ENCODE data around the gene RASA3.

The RASA3 gene

DNA sequence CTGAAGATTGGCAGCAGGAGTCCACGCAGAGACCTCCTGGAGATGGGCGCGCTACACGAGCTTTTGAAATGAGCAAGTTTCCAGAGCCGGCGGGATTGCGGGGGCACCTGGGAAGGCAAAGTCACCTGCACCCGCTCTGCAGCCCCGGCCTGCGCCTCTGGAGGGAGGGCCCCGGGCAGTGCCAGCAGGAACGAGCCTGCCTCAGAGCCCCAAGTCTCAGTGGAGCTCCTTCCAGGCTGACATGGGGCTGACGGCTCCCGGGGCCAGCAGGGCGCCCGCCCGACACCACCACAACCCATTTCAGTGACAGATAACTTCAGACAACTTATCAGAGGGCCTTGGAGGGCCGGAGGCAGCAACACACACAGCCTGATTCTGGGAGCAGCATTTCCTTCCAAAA lies 45.0 kb downstream of the RASA3 start:
- H3K4me3 ChIP-seq (ENCODE audit: low read depth, low read length) = no peak overlapping the region
- TF ChIP-seq, protein P1, sequence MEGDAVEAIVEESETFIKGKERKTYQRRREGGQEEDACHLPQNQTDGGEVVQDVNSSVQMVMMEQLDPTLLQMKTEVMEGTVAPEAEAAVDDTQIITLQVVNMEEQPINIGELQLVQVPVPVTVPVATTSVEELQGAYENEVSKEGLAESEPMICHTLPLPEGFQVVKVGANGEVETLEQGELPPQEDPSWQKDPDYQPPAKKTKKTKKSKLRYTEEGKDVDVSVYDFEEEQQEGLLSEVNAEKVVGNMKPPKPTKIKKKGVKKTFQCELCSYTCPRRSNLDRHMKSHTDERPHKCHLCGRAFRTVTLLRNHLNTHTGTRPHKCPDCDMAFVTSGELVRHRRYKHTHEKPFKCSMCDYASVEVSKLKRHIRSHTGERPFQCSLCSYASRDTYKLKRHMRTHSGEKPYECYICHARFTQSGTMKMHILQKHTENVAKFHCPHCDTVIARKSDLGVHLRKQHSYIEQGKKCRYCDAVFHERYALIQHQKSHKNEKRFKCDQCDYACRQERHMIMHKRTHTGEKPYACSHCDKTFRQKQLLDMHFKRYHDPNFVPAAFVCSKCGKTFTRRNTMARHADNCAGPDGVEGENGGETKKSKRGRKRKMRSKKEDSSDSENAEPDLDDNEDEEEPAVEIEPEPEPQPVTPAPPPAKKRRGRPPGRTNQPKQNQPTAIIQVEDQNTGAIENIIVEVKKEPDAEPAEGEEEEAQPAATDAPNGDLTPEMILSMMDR (IDR thresholded peaks at IDR 0.05; ENCODE audit: low read depth, low read length) = no peak

DNA sequence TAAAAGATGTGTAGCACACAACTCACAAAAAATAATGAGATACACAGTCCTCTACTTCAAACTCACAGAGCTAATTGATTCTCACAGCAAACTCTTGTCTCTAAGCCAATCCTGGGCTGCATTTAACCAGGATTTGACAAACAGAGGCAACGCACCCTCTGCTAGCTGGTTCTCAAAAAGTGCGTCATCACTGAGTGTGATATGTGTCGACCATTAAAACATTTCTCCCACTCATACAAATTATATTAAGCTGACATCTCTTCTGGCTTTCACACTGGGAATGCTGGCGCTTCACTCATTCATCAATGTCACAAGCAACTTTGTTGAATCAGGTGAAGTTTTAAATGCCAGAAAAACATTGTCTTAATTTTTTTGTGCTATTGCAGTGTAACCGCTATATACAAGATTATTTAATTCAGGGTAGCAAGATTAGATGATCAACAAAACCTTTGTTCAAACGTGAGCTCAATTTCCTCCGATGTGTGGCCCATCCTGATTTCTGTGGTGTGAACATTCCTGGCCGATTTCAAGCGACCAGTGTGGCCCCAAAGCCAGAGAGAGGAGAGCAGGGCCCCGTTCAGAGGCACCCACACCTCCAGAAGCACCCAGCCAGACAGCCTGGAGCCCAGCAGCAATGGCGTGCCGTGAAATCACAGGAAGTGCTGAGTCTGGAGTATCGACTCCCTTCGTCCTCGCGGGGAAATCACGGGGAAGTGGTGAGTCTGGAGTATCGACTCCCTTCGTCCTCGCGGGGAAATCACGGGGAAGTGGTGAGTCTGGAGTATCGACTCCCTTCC lies 49.4 kb downstream of the RASA3 start:
- no peak overlapping the region for H3K4me3 ChIP-seq (ENCODE audit: low read depth, low read length)
- TF ChIP-seq, protein P1 (IDR thresholded peaks at IDR 0.05; ENCODE audit: low read depth, low read length) = no peak

DNA sequence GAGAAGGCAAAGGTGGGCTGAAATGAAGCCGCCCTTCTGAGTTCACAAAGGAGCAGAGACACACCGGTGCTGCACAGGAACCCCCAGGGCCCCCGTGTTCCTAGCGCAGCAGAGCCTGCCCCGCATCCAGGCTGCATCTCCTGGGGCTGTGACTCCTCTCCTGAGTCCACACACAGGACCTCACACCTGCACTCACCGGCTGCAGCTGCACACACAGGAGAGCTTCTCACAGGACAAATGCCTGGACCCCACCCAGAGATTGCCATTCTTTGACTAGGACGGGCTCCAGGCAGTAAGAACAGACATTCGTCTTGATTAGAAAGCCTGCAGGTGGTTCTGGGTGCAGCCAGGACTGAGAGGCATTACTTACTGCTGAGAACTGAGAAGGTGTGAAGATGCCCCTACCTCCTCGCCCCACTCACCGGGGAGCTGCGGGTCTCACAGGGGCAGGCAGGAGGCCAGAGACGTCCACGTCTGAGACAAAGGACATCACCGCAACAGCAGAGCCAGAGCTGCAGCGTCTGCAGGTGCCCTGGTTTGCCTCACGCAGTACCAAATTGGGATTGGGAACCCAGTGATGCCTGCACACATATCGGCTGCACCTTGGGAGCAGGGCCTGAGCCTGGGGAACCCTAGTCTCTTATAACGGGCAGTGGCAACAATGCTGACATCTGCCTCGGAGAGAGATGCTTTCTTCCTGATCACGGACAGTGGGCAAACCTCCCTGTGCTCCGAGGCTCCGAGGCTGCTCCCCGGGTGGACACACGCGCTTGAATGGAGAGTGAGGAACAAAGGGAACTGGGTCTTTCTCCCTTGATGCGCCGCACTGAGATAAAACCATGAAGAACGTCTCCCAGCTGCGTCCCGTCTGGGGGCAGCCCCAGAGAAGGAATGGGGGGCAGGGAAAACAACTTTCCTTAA lies 50.4 kb downstream of the RASA3 start:
- H3K4me3 ChIP-seq (ENCODE audit: low read depth, low read length) = no peak overlapping the region
- TF ChIP-seq, protein P1 (IDR thresholded peaks at IDR 0.05; ENCODE audit: low read depth, low read length) = no peak

DNA sequence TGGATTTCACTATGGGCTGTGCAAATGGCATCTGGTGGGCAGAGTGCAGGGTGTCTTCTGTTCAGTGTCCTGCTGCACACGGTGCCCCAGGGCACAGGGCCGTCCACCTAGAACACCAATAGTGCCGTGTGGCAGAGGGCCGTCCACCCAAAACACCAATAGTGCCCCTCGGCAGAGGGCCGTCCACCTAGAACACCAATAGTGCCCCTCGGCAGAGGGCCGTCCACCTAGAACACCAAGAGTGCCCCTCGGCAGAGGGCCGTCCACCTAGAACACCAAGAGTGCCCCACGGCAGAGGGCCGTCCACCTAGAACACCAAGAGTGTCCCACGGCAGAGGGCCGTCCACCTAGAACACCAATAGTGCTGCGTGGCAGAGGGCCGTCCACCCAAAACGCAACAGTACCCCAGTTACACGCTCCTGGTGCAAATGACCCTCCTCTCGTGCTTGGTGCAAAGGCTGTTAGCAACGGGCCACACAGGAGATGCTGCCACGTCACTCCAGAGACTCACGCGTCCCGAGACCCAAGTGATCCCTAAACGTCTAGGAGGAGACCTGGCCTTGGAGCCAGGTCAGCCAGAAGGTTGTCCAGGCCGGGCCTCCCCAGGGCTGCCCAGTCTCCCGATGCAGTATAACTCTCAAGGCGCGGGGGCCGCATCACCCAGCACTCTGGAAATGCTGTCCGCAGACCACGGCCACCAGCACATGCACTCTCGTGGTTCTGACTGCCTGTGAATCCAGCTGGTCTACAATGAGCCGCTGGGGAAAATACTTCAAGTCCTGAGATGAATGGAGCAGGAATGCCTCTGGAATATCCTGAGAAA lies 51.5 kb downstream of the RASA3 start:
- TF ChIP-seq, protein P1 (IDR thresholded peaks at IDR 0.05; ENCODE audit: low read depth, low read length) = no peak

GRCh38 chr13:114079601-114080536 lies 52.6 kb downstream of the RASA3 start:
- TF ChIP-seq, protein P1 (IDR thresholded peaks at IDR 0.05; ENCODE audit: low read depth, low read length) = no peak
- H3K4me3 ChIP-seq (ENCODE audit: low read depth, low read length) = no peak overlapping the region

More for the DNA sequence above, 51.5 kb downstream of the RASA3 start:
- H3K4me3 ChIP-seq (ENCODE audit: low read depth, low read length) = no peak overlapping the region
